Ovary (tissue), 3 donors: ENCODE data around the gene MRRF.

Experiments
- CTCF ChIP-seq, 3 donors: fragments of 450-650 bp in 2 of 3; fragments of 200-600 bp in 1 of 3; IDR thresholded peaks; one replicate each; pipeline versions ENCODE4 v1.5.1 to v1.8.0; 2016 to 2022; ENCODE audit warnings: antibody characterized with exemption in 3 of 3, mild to moderate bottlenecking in 1 of 3
- POLR2A ChIP-seq: fragments of 450-650 bp; IDR thresholded peaks from one replicate; pipeline ENCODE4 v1.6.1; 2017; ENCODE audit warnings: antibody characterized with exemption, mild to moderate bottlenecking, moderate library complexity
- donor health status: DM: no; HTN: no; CAD: no.

- TF ChIP-seq POLR2A (no peak), CTCF (IDR thresholded peaks at IDR 0.05) (no peak)
Measured at GRCh38 chr9:122218071-122218934, 46.4 kb upstream of the MRRF start.
